ENCODE measurements around the gene SYT2. TPM values are rescaled to one million over a fixed set of nuclear protein-coding genes. Genes with fewer than 3 reads are reported as not detected.
A peak's percentile ranks its signal among the peaks of the same experiment; 100 is the strongest.
"Not testable (repeated sequence)": the region's sequence is repeated elsewhere in the genome, so short reads cannot be mapped to it uniquely, and the experiment has no call there.

SYT2 gene
- total and polyA plus RNA-seq, 5 experiments from 2014 or later = 0.02 TPM; not detected in 4

DNA sequence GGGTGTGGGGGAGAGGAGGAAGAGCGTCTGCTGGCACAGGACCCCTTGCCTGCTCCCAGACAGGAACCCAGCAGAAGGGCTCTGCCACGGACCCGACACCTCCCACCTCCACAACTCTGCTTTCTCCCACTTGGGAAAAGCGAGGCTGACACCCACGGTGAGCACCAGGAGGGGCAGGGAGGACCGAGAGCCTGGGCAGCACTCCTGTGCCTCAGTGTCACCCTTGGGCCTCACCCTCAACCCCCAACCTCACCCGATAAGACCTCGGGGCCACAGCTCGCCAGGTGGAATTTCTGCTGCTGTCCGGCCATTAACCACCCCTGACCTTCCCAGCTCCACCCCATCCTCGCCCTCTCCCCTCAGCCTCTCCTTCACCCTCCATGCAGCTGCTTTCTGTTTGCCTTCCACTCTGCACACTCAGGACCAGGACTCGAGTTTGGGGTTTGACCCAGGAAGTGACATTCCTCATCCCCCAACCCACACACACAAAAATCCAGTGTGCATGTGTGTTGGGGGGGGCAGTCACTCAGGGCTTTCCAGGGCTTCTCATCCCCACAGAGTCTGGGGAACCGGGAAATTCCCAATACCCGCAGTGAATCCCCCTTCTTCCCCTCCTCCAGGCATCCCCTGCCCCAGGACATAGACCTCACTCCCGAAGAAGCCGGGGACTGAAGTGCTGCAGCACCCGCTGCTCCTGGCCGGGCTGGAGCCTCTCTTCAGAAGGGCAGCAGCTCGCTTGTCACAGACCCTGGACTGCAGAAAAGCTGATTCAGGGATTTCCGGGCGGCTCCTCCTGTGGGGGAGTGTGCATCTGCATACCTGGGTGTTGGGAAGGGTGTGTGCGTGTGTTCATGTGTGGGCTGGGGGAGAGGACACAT lies 65.8 kb downstream of the SYT2 start:
- peaks cover 0 to 2% (median 0%) of the 10 kb centered on the region in 3 donors for H3K36me3 Mint-ChIP-seq
- no peak for ATAC-seq
- peak overlapping the region in 9 of 10 donors; percentile 65 to 87 (median 73) for H3K4me3 Mint-ChIP-seq
- no peak for DNase-seq
- peaks cover 7 to 36% (median 29%) of the 10 kb centered on the region in 4 donors for H3K4me1 Mint-ChIP-seq
- no peak overlapping the region for H3K27ac Mint-ChIP-seq
- peaks cover 0 to 2% (median 0%) of the 10 kb centered on the region in 9 donors for H3K9me3 Mint-ChIP-seq
- POLR2A ChIA-PET = interaction anchor here (1.2 kb wide), 1 partner anchor 13 kb away, joined by 3 read pairs; no protein-coding TSS in a partner anchor
- peaks cover 38 to 91% (median 52%) of the 10 kb centered on the region in 5 donors for H3K27me3 Mint-ChIP-seq

DNA sequence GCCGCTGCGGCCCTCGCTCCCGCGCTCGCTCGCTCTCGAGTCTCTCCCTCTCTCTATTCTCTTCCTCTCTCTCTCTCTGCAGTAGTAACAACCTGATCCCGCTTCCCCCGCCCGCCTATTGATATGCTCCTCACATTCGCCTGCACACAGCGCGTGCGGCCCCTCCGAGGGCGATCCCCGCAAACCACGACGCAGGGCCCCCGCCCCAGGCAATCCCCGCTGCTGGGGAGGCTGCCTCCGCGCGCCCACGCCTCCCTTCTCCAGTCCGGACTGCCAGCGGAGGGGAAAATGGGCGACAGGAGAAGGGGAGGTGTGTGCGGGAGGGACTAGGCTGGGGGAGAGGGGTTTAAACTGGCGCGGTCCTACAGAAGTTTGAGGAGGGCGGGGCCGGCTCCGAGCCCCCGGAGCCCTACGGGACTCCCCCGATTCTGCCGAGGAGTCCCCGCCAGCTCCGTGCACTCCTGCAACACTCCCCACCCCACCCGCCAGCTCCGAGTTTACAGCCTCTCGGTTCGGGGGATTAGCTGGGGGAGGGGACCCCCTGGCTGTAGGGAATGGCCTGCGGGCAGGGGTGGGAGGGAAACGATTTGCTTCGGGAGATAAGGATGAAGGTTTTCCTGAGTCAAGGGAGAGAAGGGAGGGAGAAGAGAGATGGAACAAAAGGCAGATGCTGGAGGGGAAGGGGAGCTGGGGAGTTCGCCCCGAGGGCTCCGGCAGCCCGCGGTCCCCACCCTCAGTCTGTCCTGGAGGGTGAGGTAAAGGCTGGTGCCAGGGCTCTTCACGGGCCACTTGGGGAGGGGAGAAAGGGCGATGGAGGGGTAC lies 66.6 kb downstream of the SYT2 start:
- Mint-ChIP-seq H3K36me3 (peaks cover 0 to 2% (median 0%) of the 10 kb centered on the region in 3 donors), H3K4me1 (peaks cover 7 to 36% (median 29%) of the 10 kb centered on the region in 4 donors)

GRCh38 chr1:202642619-202643291 lies 67.5 kb downstream of the SYT2 start:
- Mint-ChIP-seq H3K9me3 (peaks cover 0 to 2% (median 0%) of the 10 kb centered on the region in 9 donors), H3K4me3 (peak overlapping the region; percentile 63 to 84 (median 76)), H3K27me3 (peaks cover 42 to 95% (median 63%) of the 10 kb centered on the region in 5 donors), H3K4me1 (peaks cover 7 to 36% (median 29%) of the 10 kb centered on the region in 4 donors), H3K27ac (peak overlapping the region in 1 of 10 donors; percentile 47), H3K36me3 (peaks cover 0 to 2% (median 0%) of the 10 kb centered on the region in 3 donors)
- ATAC-seq = peak; percentile 30 to 40
- DNase-seq = peak in 1 of 10 donors; percentile 10
- POLR2A ChIA-PET = no interaction called here

More for the DNA sequence above, 66.6 kb downstream of the SYT2 start:
- no peak overlapping the region for H3K27ac Mint-ChIP-seq
- H3K27me3 Mint-ChIP-seq = peaks cover 42 to 91% (median 57%) of the 10 kb centered on the region in 5 donors
- POLR2A ChIA-PET = interaction anchor here (1.2 kb wide), 1 partner anchor 12 kb away, joined by 3 read pairs; no protein-coding TSS in a partner anchor
- DNase-seq (peak in 2 of 10 donors; percentile 25 to 35), ATAC-seq (peak; percentile 67 to 73)
- H3K4me3 Mint-ChIP-seq = peak overlapping the region; percentile 61 to 87 (median 76)
- peaks cover 0 to 2% (median 0%) of the 10 kb centered on the region in 9 donors for H3K9me3 Mint-ChIP-seq

GRCh38 chr1:202642212-202642611 lies 68.0 kb downstream of the SYT2 start:
- Mint-ChIP-seq H3K36me3 (peaks cover 0 to 2% (median 0%) of the 10 kb centered on the region in 3 donors), H3K4me1 (peaks cover 7 to 36% (median 29%) of the 10 kb centered on the region in 4 donors), H3K9me3 (peaks cover 0 to 2% (median 0%) of the 10 kb centered on the region in 9 donors), H3K4me3 (peak overlapping the region; percentile 15 to 84 (median 62)), H3K27ac (no peak overlapping the region), H3K27me3 (peaks cover 42 to 98% (median 65%) of the 10 kb centered on the region in 5 donors)
- ATAC-seq = no peak
- POLR2A ChIA-PET = interaction anchor here (0.5 kb wide), 1 partner anchor 30 kb away, joined by 8 read pairs; no protein-coding TSS in a partner anchor
- DNase-seq = peak in 1 of 10 donors; percentile 50

DNA sequence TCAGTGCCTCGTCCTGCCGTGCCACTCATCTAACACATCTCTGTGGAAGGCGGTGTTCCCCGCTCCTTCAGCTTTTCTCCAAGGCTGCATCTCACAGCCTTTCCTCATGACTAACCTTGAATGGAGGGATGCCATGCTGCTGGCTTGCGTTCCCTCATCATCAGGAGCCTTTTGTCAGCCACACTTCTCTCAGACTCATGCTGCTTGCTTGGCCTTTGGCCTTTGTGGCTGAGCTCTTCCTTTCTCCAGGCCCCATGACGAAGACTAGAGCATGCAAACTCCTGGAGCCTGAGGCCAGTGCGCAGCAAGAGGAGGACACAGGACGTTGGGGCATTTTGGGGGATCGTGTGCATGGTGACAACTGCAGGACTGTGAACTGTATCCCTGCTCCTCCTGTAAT lies 70.8 kb downstream of the SYT2 start:
- Mint-ChIP-seq H3K9me3 (peaks cover 0 to under 1% (median 0%) of the 10 kb centered on the region in 9 donors), H3K4me3 (no peak overlapping the region), H3K4me1 (peaks cover 7 to 32% (median 25%) of the 10 kb centered on the region in 4 donors), H3K27ac (peak overlapping the region in 1 of 10 donors; percentile 1), H3K36me3 (peaks cover 0 to 2% (median 0%) of the 10 kb centered on the region in 3 donors), H3K27me3 (peaks cover 31 to 96% (median 60%) of the 10 kb centered on the region in 5 donors)
- ATAC-seq (no peak), DNase-seq (no peak)
- POLR2A ChIA-PET = no interaction called here

DNA sequence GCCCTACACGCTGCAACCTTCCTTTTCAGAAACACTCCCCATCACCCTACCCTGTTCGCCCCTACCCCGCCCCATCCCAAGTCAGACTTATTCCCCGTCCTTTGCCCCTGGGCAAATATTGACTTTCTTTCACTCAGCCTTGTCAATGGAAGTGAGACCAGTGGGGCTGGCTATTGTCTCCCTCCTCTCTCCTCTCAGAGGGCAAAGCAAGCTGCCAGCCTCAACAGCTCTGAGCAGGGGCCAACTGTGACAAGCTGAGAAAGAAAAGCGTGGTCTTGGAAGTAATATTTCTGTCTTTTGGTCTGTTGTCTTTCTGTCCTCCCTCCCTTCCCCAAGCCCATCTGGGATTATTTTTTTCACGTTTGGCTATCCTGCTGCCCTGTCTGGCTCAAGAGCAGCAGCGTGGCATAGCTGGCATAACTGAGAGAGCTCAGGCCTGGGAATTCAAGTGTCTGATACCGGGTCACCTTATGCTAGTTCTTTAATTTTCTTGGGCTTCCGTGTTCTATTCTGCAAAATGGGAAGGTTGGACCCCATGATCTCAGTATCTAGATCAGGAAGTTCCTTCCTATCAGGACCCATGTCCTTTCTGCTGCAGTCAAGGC lies 71.5 kb downstream of the SYT2 start:
- POLR2A ChIA-PET, H3K9me3 Mint-ChIP-seq, H3K36me3 Mint-ChIP-seq, ATAC-seq, DNase-seq, H3K4me3 Mint-ChIP-seq: not testable (repeated sequence)
- Mint-ChIP-seq H3K27me3 (peaks cover 30 to 95% (median 60%) of the 10 kb centered on the region in 5 donors), H3K4me1 (peaks cover 6 to 25% (median 18%) of the 10 kb centered on the region in 4 donors), H3K27ac (peak overlapping the region in 1 of 10 donors; percentile 65)

DNA sequence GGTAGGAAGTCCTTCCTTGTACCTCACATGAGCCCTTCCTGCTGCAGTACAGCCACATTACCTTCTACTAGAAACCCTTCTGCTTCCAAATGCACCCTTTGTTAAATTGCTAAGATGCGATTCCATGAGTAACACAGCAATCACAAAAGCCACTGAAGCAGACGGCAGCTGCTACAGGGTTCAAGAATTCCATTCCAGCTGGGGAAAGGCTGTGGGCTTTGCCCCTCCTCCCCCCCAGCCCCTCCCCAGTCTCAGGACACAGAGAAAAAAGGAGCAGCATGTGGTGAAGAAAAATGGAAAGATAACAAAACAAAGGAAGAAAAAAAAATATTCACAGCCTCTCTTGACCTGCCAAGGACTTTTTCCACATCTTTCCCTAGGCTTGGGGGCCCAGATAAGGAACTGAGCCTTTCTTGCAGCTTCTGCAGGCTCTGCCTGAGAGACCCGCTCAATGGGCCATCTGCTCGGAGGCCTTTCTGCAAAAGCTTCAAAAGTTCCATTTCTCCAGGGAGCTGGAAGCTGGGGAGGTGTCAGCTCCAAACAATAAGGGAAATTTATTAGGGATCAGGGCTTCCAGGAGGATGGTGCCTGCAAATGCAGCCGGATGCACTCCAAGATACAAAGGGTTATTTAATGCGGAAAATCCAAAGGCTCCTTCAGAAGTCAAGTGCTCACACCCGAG lies 72.1 kb downstream of the SYT2 start:
- peaks cover 4 to 19% (median 12%) of the 10 kb centered on the region in 4 donors for H3K4me1 Mint-ChIP-seq
- POLR2A ChIA-PET = no interaction called here
- DNase-seq (no peak), ATAC-seq (no peak)
- no peak overlapping the region for H3K27ac Mint-ChIP-seq
- H3K36me3 Mint-ChIP-seq = peaks cover 0 to 2% (median 0%) of the 10 kb centered on the region in 3 donors
- H3K4me3 Mint-ChIP-seq = no peak overlapping the region
- no peaks in the 10 kb centered on the region for H3K9me3 Mint-ChIP-seq
- H3K27me3 Mint-ChIP-seq = peaks cover 28 to 95% (median 61%) of the 10 kb centered on the region in 5 donors

GRCh38 chr1:202637321-202638018 lies 72.8 kb downstream of the SYT2 start:
- H3K4me3 Mint-ChIP-seq, H3K36me3 Mint-ChIP-seq, POLR2A ChIA-PET: not testable (repeated sequence)

DNA sequence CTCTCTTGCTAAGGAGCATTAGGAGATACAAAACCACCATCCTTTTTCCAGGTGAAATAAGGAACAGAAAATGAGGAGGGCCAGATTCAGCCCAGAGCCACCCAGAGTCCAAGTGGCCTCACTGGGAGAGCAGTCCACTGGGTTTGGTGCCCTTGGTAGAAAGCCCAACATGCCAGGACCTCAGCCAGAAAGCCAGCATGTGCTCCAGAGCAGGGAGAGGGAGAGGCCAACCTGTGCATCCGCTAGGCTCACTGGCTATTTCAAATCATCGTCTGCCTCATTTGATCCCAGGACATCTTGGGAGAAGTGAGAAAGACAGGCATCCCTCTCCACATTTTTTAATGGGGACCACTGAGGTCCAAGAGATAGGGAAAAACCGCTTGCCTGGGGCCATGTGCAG lies 74.1 kb downstream of the SYT2 start:
- DNase-seq, H3K9me3 Mint-ChIP-seq, ATAC-seq, H3K27ac Mint-ChIP-seq, POLR2A ChIA-PET, H3K36me3 Mint-ChIP-seq, H3K4me3 Mint-ChIP-seq: not testable (repeated sequence)
- peaks cover 6 to 12% (median 9%) of the 10 kb centered on the region in 4 donors for H3K4me1 Mint-ChIP-seq
- peaks cover 23 to 96% (median 60%) of the 10 kb centered on the region in 5 donors for H3K27me3 Mint-ChIP-seq

More at GRCh38 chr1:202637321-202638018, 72.8 kb downstream of the SYT2 start:
- H3K4me1 Mint-ChIP-seq = peaks cover 0 to 13% (median 6%) of the 10 kb centered on the region in 4 donors
- H3K27ac Mint-ChIP-seq, DNase-seq, H3K9me3 Mint-ChIP-seq, ATAC-seq: not testable (repeated sequence)
- H3K27me3 Mint-ChIP-seq = peaks cover 30 to 95% (median 60%) of the 10 kb centered on the region in 5 donors

DNA sequence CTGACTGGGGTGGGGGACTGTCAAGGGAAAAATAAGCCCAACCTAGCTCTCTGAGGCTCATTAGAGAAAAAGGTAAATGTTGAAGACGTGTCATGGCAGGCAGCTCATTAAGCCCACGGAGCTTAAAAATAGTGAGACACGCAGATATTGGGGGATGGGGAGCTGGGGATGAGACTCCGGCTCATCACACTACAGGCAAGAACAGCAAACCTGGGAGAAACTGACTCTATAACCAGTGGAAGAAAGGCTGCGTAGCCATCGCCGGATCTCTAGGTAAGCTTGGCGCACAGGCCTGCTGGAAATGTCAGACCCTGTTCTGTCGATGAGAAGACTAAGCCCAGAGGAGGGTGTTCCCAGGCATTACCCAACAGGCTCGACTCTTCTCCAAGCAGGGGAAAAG lies 78.0 kb downstream of the SYT2 start:
- no peak overlapping the region for H3K4me3 Mint-ChIP-seq
- H3K27ac Mint-ChIP-seq = peak overlapping the region in 1 of 10 donors; percentile 50
- peak in 1 of 10 donors; percentile 35 for DNase-seq
- H3K4me1 Mint-ChIP-seq = peaks cover 25 to 47% (median 40%) of the 10 kb centered on the region in 4 donors
- H3K36me3 Mint-ChIP-seq = no peaks in the 10 kb centered on the region
- H3K9me3 Mint-ChIP-seq = no peaks in the 10 kb centered on the region
- POLR2A ChIA-PET = interaction anchor here (1.2 kb wide), 1 partner anchor 12 kb away, joined by 3 read pairs; no protein-coding TSS in a partner anchor
- peaks cover 5 to 72% (median 42%) of the 10 kb centered on the region in 5 donors for H3K27me3 Mint-ChIP-seq
- no peak for ATAC-seq
